ENCODE results near the gene AGBL2. TPM values are rescaled to one million over a fixed set of nuclear protein-coding genes. Genes with fewer than 3 reads are reported as not detected.
"Not testable (repeated sequence)": the region's sequence is repeated elsewhere in the genome, so short reads cannot be mapped to it uniquely, and the experiment has no call there.

AGBL2 gene, protein sequence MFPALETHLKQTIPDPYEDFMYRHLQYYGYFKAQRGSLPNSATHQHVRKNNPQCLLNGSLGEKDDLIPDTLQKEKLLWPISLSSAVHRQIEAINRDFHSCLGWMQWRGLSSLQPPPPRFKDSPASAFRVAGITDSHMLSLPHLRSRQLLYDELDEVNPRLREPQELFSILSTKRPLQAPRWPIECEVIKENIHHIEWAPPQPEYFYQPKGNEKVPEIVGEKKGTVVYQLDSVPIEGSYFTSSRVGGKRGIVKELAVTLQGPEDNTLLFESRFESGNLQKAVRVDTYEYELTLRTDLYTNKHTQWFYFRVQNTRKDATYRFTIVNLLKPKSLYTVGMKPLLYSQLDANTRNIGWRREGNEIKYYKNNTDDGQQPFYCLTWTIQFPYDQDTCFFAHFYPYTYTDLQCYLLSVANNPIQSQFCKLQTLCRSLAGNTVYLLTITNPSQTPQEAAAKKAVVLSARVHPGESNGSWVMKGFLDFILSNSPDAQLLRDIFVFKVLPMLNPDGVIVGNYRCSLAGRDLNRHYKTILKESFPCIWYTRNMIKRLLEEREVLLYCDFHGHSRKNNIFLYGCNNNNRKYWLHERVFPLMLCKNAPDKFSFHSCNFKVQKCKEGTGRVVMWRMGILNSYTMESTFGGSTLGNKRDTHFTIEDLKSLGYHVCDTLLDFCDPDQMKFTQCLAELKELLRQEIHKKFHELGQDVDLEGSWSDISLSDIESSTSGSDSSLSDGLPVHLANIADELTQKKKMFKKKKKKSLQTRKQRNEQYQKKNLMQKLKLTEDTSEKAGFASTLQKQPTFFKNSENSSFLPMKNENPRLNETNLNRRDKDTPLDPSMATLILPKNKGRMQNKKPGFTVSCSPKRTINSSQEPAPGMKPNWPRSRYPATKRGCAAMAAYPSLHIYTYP
- polyA plus RNA-seq = not detected in 2 replicates
- polyA minus RNA-seq = not detected in 2 replicates

DNA sequence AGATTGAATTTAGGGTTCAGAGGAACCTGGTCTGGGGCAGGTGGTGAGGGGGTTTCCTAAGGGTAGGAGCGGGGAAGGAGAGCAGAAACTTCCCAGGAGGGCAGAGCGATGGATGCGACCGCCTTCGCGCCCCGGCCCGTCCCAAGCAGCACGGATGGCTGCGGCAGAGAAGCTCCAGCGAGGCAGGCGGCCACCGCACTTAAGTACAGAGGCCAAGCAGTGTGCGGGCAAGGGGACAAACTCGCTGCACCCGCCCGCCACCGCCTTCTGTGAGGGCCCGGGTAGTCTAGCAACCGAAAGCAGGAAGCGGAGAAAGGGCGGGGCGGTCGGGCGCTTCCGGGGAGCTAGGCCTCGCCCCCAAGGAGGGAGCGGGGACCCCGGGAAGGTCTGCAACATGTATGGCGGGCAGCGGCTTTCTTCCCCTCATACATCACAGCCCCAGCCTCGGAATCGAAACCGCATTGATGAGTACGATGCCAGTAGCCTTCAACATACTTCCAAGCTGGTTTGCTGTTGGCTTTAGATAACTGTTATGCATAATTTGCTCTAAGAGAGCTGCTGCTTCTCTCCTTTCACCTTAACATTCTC, at the start of gene AGBL2:
TSS of gene AGBL2 (minus strand) at position 288 of the 588 bp plus-strand sequence. CDS start 719 bp downstream, outside the sequence.
- no peaks in the 10 kb centered on the region for H3K27me3 ChIP-seq (ENCODE audit: insufficient read depth, low read depth, low read length)
- peak within 1 kb of the TSS; percentile 33 for H3K4me3 ChIP-seq (ENCODE audit: low read length)
- H4K20me1 ChIP-seq (ENCODE audit: insufficient read depth) = no peaks in the 10 kb centered on the region
- H3K27ac ChIP-seq (ENCODE audit: low read length) = no peak within 1 kb of the TSS
- no peak for TF ChIP-seq EP300 (conservative IDR thresholded peaks at IDR 0.05; ENCODE audit: poor library complexity, severe bottlenecking)
- no peak for TF ChIP-seq TAF1 (IDR thresholded peaks at IDR 0.05; ENCODE audit: low read depth)
- TF ChIP-seq EZH2 (IDR thresholded peaks at IDR 0.05; ENCODE audit: borderline replicate concordance, insufficient read depth, low read length, poor library complexity, severe bottlenecking) = no peak
- TF ChIP-seq MXI1 (conservative IDR thresholded peaks at IDR 0.05; ENCODE audit: poor library complexity, severe bottlenecking) = no peak
- TF ChIP-seq, protein P1, sequence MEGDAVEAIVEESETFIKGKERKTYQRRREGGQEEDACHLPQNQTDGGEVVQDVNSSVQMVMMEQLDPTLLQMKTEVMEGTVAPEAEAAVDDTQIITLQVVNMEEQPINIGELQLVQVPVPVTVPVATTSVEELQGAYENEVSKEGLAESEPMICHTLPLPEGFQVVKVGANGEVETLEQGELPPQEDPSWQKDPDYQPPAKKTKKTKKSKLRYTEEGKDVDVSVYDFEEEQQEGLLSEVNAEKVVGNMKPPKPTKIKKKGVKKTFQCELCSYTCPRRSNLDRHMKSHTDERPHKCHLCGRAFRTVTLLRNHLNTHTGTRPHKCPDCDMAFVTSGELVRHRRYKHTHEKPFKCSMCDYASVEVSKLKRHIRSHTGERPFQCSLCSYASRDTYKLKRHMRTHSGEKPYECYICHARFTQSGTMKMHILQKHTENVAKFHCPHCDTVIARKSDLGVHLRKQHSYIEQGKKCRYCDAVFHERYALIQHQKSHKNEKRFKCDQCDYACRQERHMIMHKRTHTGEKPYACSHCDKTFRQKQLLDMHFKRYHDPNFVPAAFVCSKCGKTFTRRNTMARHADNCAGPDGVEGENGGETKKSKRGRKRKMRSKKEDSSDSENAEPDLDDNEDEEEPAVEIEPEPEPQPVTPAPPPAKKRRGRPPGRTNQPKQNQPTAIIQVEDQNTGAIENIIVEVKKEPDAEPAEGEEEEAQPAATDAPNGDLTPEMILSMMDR (IDR thresholded peaks at IDR 0.05; ENCODE audit: poor library complexity, severe bottlenecking) = no peak
- TF ChIP-seq, protein P2, sequence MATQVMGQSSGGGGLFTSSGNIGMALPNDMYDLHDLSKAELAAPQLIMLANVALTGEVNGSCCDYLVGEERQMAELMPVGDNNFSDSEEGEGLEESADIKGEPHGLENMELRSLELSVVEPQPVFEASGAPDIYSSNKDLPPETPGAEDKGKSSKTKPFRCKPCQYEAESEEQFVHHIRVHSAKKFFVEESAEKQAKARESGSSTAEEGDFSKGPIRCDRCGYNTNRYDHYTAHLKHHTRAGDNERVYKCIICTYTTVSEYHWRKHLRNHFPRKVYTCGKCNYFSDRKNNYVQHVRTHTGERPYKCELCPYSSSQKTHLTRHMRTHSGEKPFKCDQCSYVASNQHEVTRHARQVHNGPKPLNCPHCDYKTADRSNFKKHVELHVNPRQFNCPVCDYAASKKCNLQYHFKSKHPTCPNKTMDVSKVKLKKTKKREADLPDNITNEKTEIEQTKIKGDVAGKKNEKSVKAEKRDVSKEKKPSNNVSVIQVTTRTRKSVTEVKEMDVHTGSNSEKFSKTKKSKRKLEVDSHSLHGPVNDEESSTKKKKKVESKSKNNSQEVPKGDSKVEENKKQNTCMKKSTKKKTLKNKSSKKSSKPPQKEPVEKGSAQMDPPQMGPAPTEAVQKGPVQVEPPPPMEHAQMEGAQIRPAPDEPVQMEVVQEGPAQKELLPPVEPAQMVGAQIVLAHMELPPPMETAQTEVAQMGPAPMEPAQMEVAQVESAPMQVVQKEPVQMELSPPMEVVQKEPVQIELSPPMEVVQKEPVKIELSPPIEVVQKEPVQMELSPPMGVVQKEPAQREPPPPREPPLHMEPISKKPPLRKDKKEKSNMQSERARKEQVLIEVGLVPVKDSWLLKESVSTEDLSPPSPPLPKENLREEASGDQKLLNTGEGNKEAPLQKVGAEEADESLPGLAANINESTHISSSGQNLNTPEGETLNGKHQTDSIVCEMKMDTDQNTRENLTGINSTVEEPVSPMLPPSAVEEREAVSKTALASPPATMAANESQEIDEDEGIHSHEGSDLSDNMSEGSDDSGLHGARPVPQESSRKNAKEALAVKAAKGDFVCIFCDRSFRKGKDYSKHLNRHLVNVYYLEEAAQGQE (IDR thresholded peaks at IDR 0.05; ENCODE audit: borderline replicate concordance) = no peak
- TF ChIP-seq POLR2AphosphoS5 (IDR thresholded peaks at IDR 0.05) = no peak
- TF ChIP-seq RAD21 (conservative IDR thresholded peaks at IDR 0.05) = no peak
- TF ChIP-seq SMC3 (conservative IDR thresholded peaks at IDR 0.05; ENCODE audit: poor library complexity) = no peak
- H3K36me3 ChIP-seq (ENCODE audit: insufficient read depth, low read length) = peaks cover 15% of the 10 kb centered on the region
- no peak within 1 kb of the TSS for H3K9ac ChIP-seq (ENCODE audit: low read length)
- no peaks in the 10 kb centered on the region for H3K9me2 ChIP-seq (ENCODE audit: insufficient read depth, low read length)
- H3K79me2 ChIP-seq (replicated peaks; ENCODE audit: insufficient read depth, low read length) = no peaks in the 10 kb centered on the region
- no peak within 1 kb of the TSS for H3K4me2 ChIP-seq (ENCODE audit: low read length)
- H2AFZ ChIP-seq (ENCODE audit: low read depth, low read length) = no peak within 1 kb of the TSS
- H3K9me3 ChIP-seq (ENCODE audit: low read length) = no peaks in the 10 kb centered on the region
- H3F3A ChIP-seq (ENCODE audit: insufficient read depth, low read length, poor library complexity, severe bottlenecking) = no peaks in the 10 kb centered on the region

- not testable (repeated sequence) for H3K36me3 ChIP-seq (ENCODE audit: insufficient read depth, low read length); H3K27me3 ChIP-seq (ENCODE audit: insufficient read depth, low read depth, low read length); H3K9ac ChIP-seq (ENCODE audit: low read length); H3K4me3 ChIP-seq (ENCODE audit: low read length); H3K4me2 ChIP-seq (ENCODE audit: low read length); H3K9me3 ChIP-seq (ENCODE audit: low read length); H3K9me2 ChIP-seq (ENCODE audit: insufficient read depth, low read length); H2AFZ ChIP-seq (ENCODE audit: low read depth, low read length); H4K20me1 ChIP-seq (ENCODE audit: insufficient read depth); H3K27ac ChIP-seq (ENCODE audit: low read length); H3F3A ChIP-seq (ENCODE audit: insufficient read depth, low read length, poor library complexity, severe bottlenecking)
- peaks cover 27% of the 10 kb centered on the region for H3K79me2 ChIP-seq (replicated peaks; ENCODE audit: insufficient read depth, low read length)
Measured at GRCh38 chr11:47759291-47759690, 44.1 kb upstream of the AGBL2 start.
